NCI-H146 treated with DMSO at 0.1 percent for 48 hours (cell line): ENCODE data around the gene PBX3.

Experiments used
- DNase-seq: peaks from one replicate; lab custom pipeline; 2025; ENCODE audit not compliant: unreplicated experiment; lab: John Stamatoyannopoulos, UW

PBX3 gene

GRCh38 chr9:125747053-125747764, at the start of gene PBX3:
Gene PBX3 (plus strand): TSS chr9:125747373.
- DNase-seq: no peak

- no peak for DNase-seq
These were observed 47.3 kb upstream of the PBX3 start for GRCh38 chr9:125699870-125700269.

- DNase-seq: no peak
These were observed 46.4 kb upstream of the PBX3 start for GRCh38 chr9:125700791-125701190.

- no peak for DNase-seq
These were observed 45.8 kb upstream of the PBX3 start for GRCh38 chr9:125701351-125701750.

GRCh38 chr9:125703662-125704061, 43.5 kb upstream of the PBX3 start:
- no peak for DNase-seq

GRCh38 chr9:125705893-125706292, 41.3 kb upstream of the PBX3 start:
- no peak for DNase-seq

- peak; percentile 67 for DNase-seq
These were observed 40.3 kb upstream of the PBX3 start, which contains the start of gene MAPKAP1 for GRCh38 chr9:125706651-125707471. Gene MAPKAP1 (minus strand): TSS chr9:125707208. CDS start chr9:125672574, 34,634 bp downstream.

- no peak for DNase-seq
These were observed 39.7 kb upstream of the PBX3 start for GRCh38 chr9:125707472-125707804.

GRCh38 chr9:125726456-125727132, 20.6 kb upstream of the PBX3 start:
- DNase-seq: no peak

GRCh38 chr9:125730168-125730567, 17.0 kb upstream of the PBX3 start:
- DNase-seq: no peak

- no peak for DNase-seq
These were observed 14.6 kb upstream of the PBX3 start for GRCh38 chr9:125732562-125732961.

GRCh38 chr9:125739436-125739835, 7.7 kb upstream of the PBX3 start:
- DNase-seq: no peak

- no peak for DNase-seq
These were observed 4.5 kb upstream of the PBX3 start for GRCh38 chr9:125742657-125743056.

GRCh38 chr9:125743682-125744428, 3.3 kb upstream of the PBX3 start:
- peak; percentile 30 for DNase-seq

GRCh38 chr9:125744616-125745015, 2.6 kb upstream of the PBX3 start:
- no peak for DNase-seq

- DNase-seq: no peak
These were observed 2.2 kb upstream of the PBX3 start for GRCh38 chr9:125745018-125745417.

- DNase-seq: no peak
These were observed 1.5 kb upstream of the PBX3 start for GRCh38 chr9:125745682-125746016.

GRCh38 chr9:125746017-125746773, 978 bp upstream of the PBX3 start:
- peak; percentile 82 for DNase-seq

GRCh38 chr9:125746774-125747052, 460 bp upstream of the PBX3 start:
- no peak for DNase-seq

GRCh38 chr9:125747765-125748445, 732 bp downstream of the PBX3 start:
- no peak for DNase-seq
